ENCODE measurements around the gene DSE. TPM values are rescaled to one million over a fixed set of nuclear protein-coding genes. Genes with fewer than 3 reads are reported as not detected.

The DSE gene
- total RNA-seq, 1 experiment from 2014 or later, result 86.5 TPM

GRCh38 chr6:116456106-116456505 is 85.4 kb downstream of the DSE start:
- H3K4me3 Mint-ChIP-seq (ENCODE audit: unreplicated experiment), result no peak overlapping the region
- intact Hi-C loops (cut with micrococcal nuclease), result no loop called here

GRCh38 chr6:116456927-116457326 is 86.2 kb downstream of the DSE start:
- no TSS peak for BruUV-seq (replicated peaks)
- H3K4me1 Mint-ChIP-seq (ENCODE audit: insufficient read depth, unreplicated experiment), result no peaks in the 10 kb centered on the region
- no peaks in the 10 kb centered on the region for H3K9me3 Mint-ChIP-seq (ENCODE audit: unreplicated experiment)
- H3K27ac Mint-ChIP-seq (ENCODE audit: low read depth, unreplicated experiment), result no peak overlapping the region
- POLR2A ChIA-PET, result no interaction called here
- no peaks in the 10 kb centered on the region for H3K27me3 Mint-ChIP-seq (ENCODE audit: insufficient read depth, unreplicated experiment)
- DNase-seq (ENCODE audit: unreplicated experiment), result no peak
- intact Hi-C loops (cut with micrococcal nuclease), result no loop called here
- no peak for TF ChIP-seq CTCF (IDR thresholded peaks at IDR 0.05; ENCODE audit: unreplicated experiment)
- CTCF ChIA-PET, result interaction anchor here (0.5 kb wide), 1 partner anchor 1480 kb away, joined by 4 read pairs; no protein-coding TSS in a partner anchor
- H3K36me3 Mint-ChIP-seq (ENCODE audit: insufficient read depth, unreplicated experiment), result no peaks in the 10 kb centered on the region
- H3K4me3 Mint-ChIP-seq (ENCODE audit: unreplicated experiment), result no peak overlapping the region

More at GRCh38 chr6:116456106-116456505, 85.4 kb downstream of the DSE start:
- no peaks in the 10 kb centered on the region for H3K27me3 Mint-ChIP-seq (ENCODE audit: insufficient read depth, unreplicated experiment)
- ChIA-PET POLR2A (no interaction called here), CTCF (no interaction called here)
- no peaks in the 10 kb centered on the region for H3K9me3 Mint-ChIP-seq (ENCODE audit: unreplicated experiment)
- H3K36me3 Mint-ChIP-seq (ENCODE audit: insufficient read depth, unreplicated experiment), result no peaks in the 10 kb centered on the region
- peaks cover 7% of the 10 kb centered on the region for H3K4me1 Mint-ChIP-seq (ENCODE audit: insufficient read depth, unreplicated experiment)
- H3K27ac Mint-ChIP-seq (ENCODE audit: low read depth, unreplicated experiment), result no peak overlapping the region
- no peak for DNase-seq (ENCODE audit: unreplicated experiment)
- no peak for TF ChIP-seq CTCF (IDR thresholded peaks at IDR 0.05; ENCODE audit: unreplicated experiment)
- BruUV-seq (replicated peaks), result no TSS peak

DNA sequence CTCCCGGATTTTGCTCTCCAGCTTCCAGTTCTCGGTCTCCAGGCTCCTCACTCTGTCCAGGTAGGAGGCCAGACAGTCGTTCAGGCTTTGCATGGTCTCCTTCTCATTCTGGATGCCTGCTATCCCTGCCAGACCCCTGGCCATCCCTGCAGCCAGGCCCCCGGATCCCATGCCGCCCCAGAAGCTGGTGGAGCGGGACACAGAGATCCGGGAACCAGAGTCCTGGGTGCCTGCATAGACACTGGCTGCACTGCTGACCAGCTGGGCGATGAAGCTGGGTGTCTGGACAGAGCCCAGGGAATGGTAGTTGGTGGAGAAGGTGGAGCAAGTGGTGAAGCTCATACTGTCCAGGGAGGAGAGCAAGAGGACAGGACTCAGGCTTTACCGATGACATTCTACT is 87.5 kb downstream of the DSE start:
- no peak for DNase-seq (ENCODE audit: unreplicated experiment)
- H3K4me1 Mint-ChIP-seq (ENCODE audit: insufficient read depth, unreplicated experiment), result no peaks in the 10 kb centered on the region
- H3K27me3 Mint-ChIP-seq (ENCODE audit: insufficient read depth, unreplicated experiment), result no peaks in the 10 kb centered on the region
- intact Hi-C loops (cut with micrococcal nuclease), result no loop called here
- TF ChIP-seq CTCF (IDR thresholded peaks at IDR 0.05; ENCODE audit: unreplicated experiment), result no peak
- POLR2A ChIA-PET, result no interaction called here
- CTCF ChIA-PET, result interaction anchor here (0.5 to 1.4 kb wide), 4 partner anchors 14 to 215 kb away, joined by 3 to 4 read pairs (median 4); no protein-coding TSS in a partner anchor
- BruUV-seq (replicated peaks), result no TSS peak
- no peak overlapping the region for H3K4me3 Mint-ChIP-seq (ENCODE audit: unreplicated experiment)
- no peak overlapping the region for H3K27ac Mint-ChIP-seq (ENCODE audit: low read depth, unreplicated experiment)
- no peaks in the 10 kb centered on the region for H3K9me3 Mint-ChIP-seq (ENCODE audit: unreplicated experiment)
- no peaks in the 10 kb centered on the region for H3K36me3 Mint-ChIP-seq (ENCODE audit: insufficient read depth, unreplicated experiment)

DNA sequence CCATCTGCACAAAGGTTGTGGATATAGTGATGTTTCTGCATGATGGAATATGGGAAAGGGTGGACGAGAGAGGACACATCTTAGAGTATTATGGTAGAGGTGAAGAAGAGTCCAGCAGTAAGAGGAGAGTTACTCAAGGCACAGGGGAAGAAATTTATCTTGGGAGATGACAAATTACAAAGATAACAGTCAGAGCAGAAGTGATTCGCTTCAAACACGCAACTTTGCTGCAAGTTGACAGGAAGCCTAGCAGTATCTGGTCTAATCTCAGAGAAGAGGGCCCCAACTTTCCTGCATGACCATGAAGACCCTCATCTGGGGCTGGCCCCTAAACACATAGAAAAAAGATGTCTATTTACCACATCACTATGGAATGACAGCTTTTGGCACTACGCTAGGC is 89.2 kb downstream of the DSE start:
- intact Hi-C loops (cut with micrococcal nuclease), result no loop called here
- H3K4me3 Mint-ChIP-seq (ENCODE audit: unreplicated experiment), result no peak overlapping the region
- CTCF ChIA-PET, result interaction anchor here (0.7 to 1.0 kb wide), 2 partner anchors 16 to 103 kb away, joined by 3 read pairs; no protein-coding TSS in a partner anchor
- no peaks in the 10 kb centered on the region for H3K36me3 Mint-ChIP-seq (ENCODE audit: insufficient read depth, unreplicated experiment)
- no peaks in the 10 kb centered on the region for H3K4me1 Mint-ChIP-seq (ENCODE audit: insufficient read depth, unreplicated experiment)
- H3K27me3 Mint-ChIP-seq (ENCODE audit: insufficient read depth, unreplicated experiment), result no peaks in the 10 kb centered on the region
- no peaks in the 10 kb centered on the region for H3K9me3 Mint-ChIP-seq (ENCODE audit: unreplicated experiment)
- no peak for TF ChIP-seq CTCF (IDR thresholded peaks at IDR 0.05; ENCODE audit: unreplicated experiment)
- no peak overlapping the region for H3K27ac Mint-ChIP-seq (ENCODE audit: low read depth, unreplicated experiment)
- no peak for DNase-seq (ENCODE audit: unreplicated experiment)
- POLR2A ChIA-PET, result no interaction called here
- BruUV-seq (replicated peaks), result no TSS peak

Measured in MCF 10A (cell line).